Endothelial cell of umbilical vein (primary cell): ENCODE measurements around the gene FAM210B. TPM values are rescaled to one million over a fixed set of nuclear protein-coding genes. Genes with fewer than 3 reads are reported as not detected.
"Not testable (repeated sequence)": the region's sequence is repeated elsewhere in the genome, so short reads cannot be mapped to it uniquely, and the experiment has no call there.

Source experiments
- BruUV-seq: library from RNA; stranded (reverse); fragments of 400-500 nt; replicated peaks from 2 replicates; lab custom pipeline; 2021; lab: Mats Ljungman, UMichigan
- CTCF ChIA-PET: fragments of 300-600, 350-600 bp; sonication (Branson Sonifier 250); formaldehyde crosslinking; loops from one replicate; lab custom pipeline; 2021; ENCODE audit warnings: antibody characterized with exemption, inconsistent platforms; lab: Charles Lee
- POLR2A ChIA-PET: fragments of 300-600, 350-600 bp; sonication (Branson Sonifier 250); formaldehyde crosslinking; loops from one replicate; lab custom pipeline; 2021; ENCODE audit warnings: antibody characterized with exemption, inconsistent platforms; lab: Charles Lee
- DNase-seq: peaks from one replicate; pipeline ENCODE4 v3.0.0-alpha.2; 2011; ENCODE audit warnings: low read depth, low spot score
- FAIRE-seq: peaks from 2 replicates; lab custom pipeline; 2011; peaks lifted over from hg19 to GRCh38; lab: Jason Lieb, UNC
- H2AFZ ChIP-seq: 2 replicates; pipeline ENCODE4 v1.6.0; 2012; ENCODE audit warnings: low read depth, low read length, control low read depth, inconsistent platforms
- H3K27ac ChIP-seq: 2 replicates; pipeline ENCODE4 v1.5.1; 2011; ENCODE audit warnings: low read depth, mild to moderate bottlenecking, control low read depth, low read length, moderate library complexity; ENCODE audit not compliant: insufficient read depth
- H3K27me3 ChIP-seq, 2 experiments: 2 replicates each; pipeline versions ENCODE4 v1.6.0 to v1.6.1; 2011; ENCODE audit warnings: low read length in 2 of 2, mixed read lengths in 1 of 2; ENCODE audit not compliant: control insufficient read depth in 2 of 2, insufficient read depth in 2 of 2
- H3K36me3 ChIP-seq, 2 experiments: 2 replicates in 1 of 2; 3 replicates in 1 of 2; pipeline ENCODE4 v1.5.1; 2011; ENCODE audit warnings: low read length in 2 of 2, mild to moderate bottlenecking in 1 of 2, moderate library complexity in 1 of 2; ENCODE audit not compliant: control insufficient read depth in 2 of 2, insufficient read depth in 2 of 2; ENCODE audit errors: extremely low read depth in 1 of 2
- H3K4me1 ChIP-seq: 3 replicates; pipeline ENCODE4 v1.5.1; 2011; ENCODE audit warnings: mild to moderate bottlenecking, low read length; ENCODE audit not compliant: control insufficient read depth, insufficient read depth; ENCODE audit errors: extremely low read depth
- H3K4me2 ChIP-seq: 2 replicates; pipeline ENCODE4 v1.6.1; 2011; ENCODE audit warnings: low read length, control low read depth, mixed read lengths; ENCODE audit not compliant: insufficient read depth
- H3K4me3 ChIP-seq, 3 experiments: fragments of 200-600 bp in 1 of 3; sonication (generic), shearing (Covaris generic) in 1 of 3; replicated peaks in 1 of 3; 2 replicates each; pipeline ENCODE4 v1.5.1; 2011 to 2016; ENCODE audit warnings: control low read depth in 3 of 3, low read length in 3 of 3, mild to moderate bottlenecking in 2 of 3, inconsistent platforms in 1 of 3, low read depth in 1 of 3, moderate library complexity in 1 of 3; ENCODE audit not compliant: insufficient read depth in 1 of 3
- H3K79me2 ChIP-seq: 2 replicates; pipeline ENCODE4 v1.6.0; 2012; ENCODE audit warnings: low read length, inconsistent platforms; ENCODE audit not compliant: control insufficient read depth, insufficient read depth
- H3K9ac ChIP-seq: replicated peaks from 2 replicates; pipeline ENCODE3; 2011; ENCODE audit warnings: low read length, control low read depth; ENCODE audit not compliant: insufficient read depth; ENCODE audit errors: extremely low read depth
- H3K9me1 ChIP-seq: replicated peaks from 3 replicates; pipeline ENCODE4 v1.6.0; 2011; ENCODE audit warnings: mild to moderate bottlenecking, low read length; ENCODE audit not compliant: control insufficient read depth, insufficient read depth; ENCODE audit errors: extremely low read depth
- H3K9me3 ChIP-seq: replicated peaks from 2 replicates; pipeline ENCODE4 v1.5.1; 2012; ENCODE audit warnings: low read length, inconsistent platforms; ENCODE audit not compliant: control insufficient read depth, insufficient read depth
- H4K20me1 ChIP-seq: replicated peaks from 2 replicates; pipeline ENCODE3; 2011; ENCODE audit warnings: mild to moderate bottlenecking, low read length; ENCODE audit not compliant: control insufficient read depth, insufficient read depth; ENCODE audit errors: extremely low read depth
- CTCF ChIP-seq, 2 donors: IDR thresholded peaks; 1 replicate in 1 of 2; 2 replicates in 1 of 2; pipeline ENCODE4 v1.5.1; 2011; ENCODE audit warnings: low read length in 2 of 2, mild to moderate bottlenecking in 2 of 2, moderate library complexity in 2 of 2, control low read depth in 1 of 2, inconsistent platforms in 1 of 2, low read depth in 1 of 2; ENCODE audit not compliant: insufficient read depth in 1 of 2; ENCODE audit errors: extremely low read depth in 1 of 2
- EZH2 ChIP-seq: IDR thresholded peaks from 2 replicates; pipeline ENCODE4 v1.6.1; 2012; ENCODE audit warnings: borderline replicate concordance, low read depth, mild to moderate bottlenecking, moderate library complexity, low read length, inconsistent platforms; ENCODE audit not compliant: severe bottlenecking
- FOS ChIP-seq: IDR thresholded peaks from 2 replicates; pipeline ENCODE4 v1.6.1; 2011; ENCODE audit warnings: mild to moderate bottlenecking, low read length, moderate library complexity, borderline replicate concordance; ENCODE audit not compliant: insufficient read depth
- GATA2 ChIP-seq: IDR thresholded peaks from 2 replicates; pipeline ENCODE4 v1.7.0; 2011; ENCODE audit warnings: low read depth, mild to moderate bottlenecking, moderate library complexity, mixed read lengths, low read length; ENCODE audit not compliant: insufficient read length, insufficient read depth
- JUN ChIP-seq: IDR thresholded peaks from 2 replicates; pipeline ENCODE4 v1.6.1; 2011; ENCODE audit warnings: borderline replicate concordance, low read depth; ENCODE audit not compliant: insufficient read length, insufficient read depth
- MAX ChIP-seq: IDR thresholded peaks from 2 replicates; pipeline ENCODE4 v1.6.1; 2011; ENCODE audit not compliant: insufficient read depth, insufficient read length
- MYC ChIP-seq: IDR thresholded peaks from one replicate; pipeline ENCODE4 v1.6.1; 2011; ENCODE audit warnings: mild to moderate bottlenecking, low read depth, low read length
- POLR2A ChIP-seq: IDR thresholded peaks from 2 replicates; pipeline ENCODE4 v1.6.1; 2012; ENCODE audit warnings: low read depth, mild to moderate bottlenecking, control low read depth, low read length
- POLR2AphosphoS5 ChIP-seq: IDR thresholded peaks from 2 replicates; pipeline ENCODE4 v1.6.1; 2012; ENCODE audit warnings: low read depth, mild to moderate bottlenecking, control low read depth, low read length, moderate library complexity; ENCODE audit not compliant: insufficient read depth
- dilution Hi-C: fragments of 300-500 bp; cut with MboI; formaldehyde crosslinking; loops from one replicate; pipeline ENCODE4 v1.15.0; 2019; ENCODE audit warnings: low sequenced_read_pairs; ENCODE audit not compliant: extremely low pct_ligation_motif_present
- intact Hi-C: fragments of 100-400 bp; cut with micrococcal nuclease; formaldehyde crosslinking; loops from one replicate; pipeline ENCODE4 v1.10.0; 2022
- polyA plus RNA-seq, 4 experiments: library from polyadenylated mRNA; depleted of rRNA in 3 of 4; stranded (reverse) in 3 of 4; unstranded in 1 of 4; fragments of >200 nt; gene quantifications; 2 replicates each; pipeline versions ENCODE4 v1.2.1 to v1.2.3, GENCODE V29; 2011 to 2012; ENCODE audit warnings: missing spikeins in 1 of 4
- total RNA-seq: library from RNA; stranded (reverse); gene quantifications from 2 replicates; pipeline ENCODE4 v1.2.3, GENCODE V29; 2021

Gene FAM210B
- total and polyA plus RNA-seq, 2 donors (not counting 3 experiments of a cell fraction or from before 2014, with no cell fraction given) = 24.6 to 37.6 TPM

GRCh38 chr20:56388882-56389281 is 30.1 kb downstream of the FAM210B start:
- ChIA-PET CTCF (no interaction called here), POLR2A (no interaction called here)
- no peaks in the 10 kb centered on the region for H3K9me3 ChIP-seq
- H3K4me1 ChIP-seq = peaks cover 11% of the 10 kb centered on the region
- dilution Hi-C loops = no loop called here
- no peak overlapping the region for H3K4me3 ChIP-seq
- H3K36me3 ChIP-seq = peaks cover 2 to 12% of the 10 kb centered on the region in 2 experiments
- H3K9me1 ChIP-seq = no peaks in the 10 kb centered on the region
- no peak for TF ChIP-seq POLR2A
- intact Hi-C loops = no loop called here
- no peak overlapping the region for H2AFZ ChIP-seq
- peaks cover 74% of the 10 kb centered on the region for H3K79me2 ChIP-seq
- BruUV-seq = no TSS peak
- DNase-seq (no peak), FAIRE-seq (no peak)
- H3K9ac ChIP-seq = no peak overlapping the region
- no peaks in the 10 kb centered on the region for H4K20me1 ChIP-seq
- H3K27ac ChIP-seq = no peak overlapping the region
- H3K27me3 ChIP-seq = no peaks in the 10 kb centered on the region
- H3K4me2 ChIP-seq = no peak overlapping the region

GRCh38 chr20:56389807-56390206 is 31.0 kb downstream of the FAM210B start:
- intact Hi-C loops (loop anchor here (2.0 kb wide), 1 partner anchor 13 kb away; no protein-coding TSS in a partner anchor), dilution Hi-C loops (no loop called here)
- Histone ChIP-seq H3K4me1 (peaks cover 14% of the 10 kb centered on the region), H3K36me3 (peaks cover 2 to 12% of the 10 kb centered on the region in 2 experiments), H3K27me3 (no peaks in the 10 kb centered on the region), H2AFZ (no peak overlapping the region), H3K4me2 (no peak overlapping the region), H4K20me1 (no peaks in the 10 kb centered on the region), H3K9me3 (no peaks in the 10 kb centered on the region), H3K27ac (no peak overlapping the region), H3K9me1 (no peaks in the 10 kb centered on the region), H3K9ac (no peak overlapping the region), H3K79me2 (peaks cover 75% of the 10 kb centered on the region), H3K4me3 (no peak overlapping the region)
- no TSS peak for BruUV-seq
- DNase-seq (no peak), FAIRE-seq (no peak)
- TF ChIP-seq POLR2AphosphoS5 = no peak
- no peak for TF ChIP-seq MAX
- TF ChIP-seq GATA2 = no peak
- TF ChIP-seq EZH2 = no peak
- TF ChIP-seq FOS = no peak
- no peak for TF ChIP-seq MYC
- no peak for TF ChIP-seq JUN
- TF ChIP-seq POLR2A = no peak
- TF ChIP-seq CTCF (IDR thresholded peaks at IDR 0.05; ENCODE audit: extremely low read depth in 1 of 2, insufficient read depth in 1 of 2, low read depth in 1 of 2, low read length in 2 of 2) = no peak
- CTCF ChIA-PET = no interaction called here
- POLR2A ChIA-PET = no interaction called here

- intact Hi-C loops = loop anchor here (2.0 kb wide), 1 partner anchor 14 kb away; no protein-coding TSS in a partner anchor
- Histone ChIP-seq H3K4me2 (peak overlapping the region; percentile 65), H3K4me3 (peak overlapping the region in 1 of 3 experiments; percentile 78), H3K4me1 (peaks cover 14% of the 10 kb centered on the region), H3K9ac (peak overlapping the region; percentile 52), H3K36me3 (peaks cover 3 to 12% of the 10 kb centered on the region in 2 experiments), H3K79me2 (peaks cover 77% of the 10 kb centered on the region)
- H2AFZ ChIP-seq, H3K9me1 ChIP-seq, H3K27ac ChIP-seq, H3K9me3 ChIP-seq, CTCF ChIA-PET, H3K27me3 ChIP-seq, H4K20me1 ChIP-seq, DNase-seq, POLR2A ChIA-PET, BruUV-seq, FAIRE-seq, dilution Hi-C loops: not testable (repeated sequence)
Observed at GRCh38 chr20:56390396-56390795, 31.6 kb downstream of the FAM210B start.
